PC-3 (cell line): Measurements from ENCODE around the gene NDUFAF8.

Experiments used
- EZH2 ChIP-seq: fragments of 300-600 bp; sonication (generic); IDR thresholded peaks from one replicate; pipeline ENCODE4 v1.6.1; 2017; ENCODE audit warnings: antibody characterized with exemption, mild to moderate bottlenecking, low read length; ENCODE audit not compliant: unreplicated experiment
- EZH2phosphoT487 ChIP-seq: fragments of 300-600 bp; sonication (generic); IDR thresholded peaks from 2 replicates; pipeline ENCODE4 v1.6.1; 2018; ENCODE audit warnings: mild to moderate bottlenecking, antibody characterized with exemption, low read length, borderline replicate concordance
- TF ChIP-seq, protein P1 (sequence below): fragments of 300-600 bp; sonication (generic); conservative IDR thresholded peaks from 2 replicates; pipeline ENCODE4 v1.5.1; 2017; ENCODE audit warnings: antibody characterized with exemption, low read depth, mild to moderate bottlenecking, low read length

DNA sequence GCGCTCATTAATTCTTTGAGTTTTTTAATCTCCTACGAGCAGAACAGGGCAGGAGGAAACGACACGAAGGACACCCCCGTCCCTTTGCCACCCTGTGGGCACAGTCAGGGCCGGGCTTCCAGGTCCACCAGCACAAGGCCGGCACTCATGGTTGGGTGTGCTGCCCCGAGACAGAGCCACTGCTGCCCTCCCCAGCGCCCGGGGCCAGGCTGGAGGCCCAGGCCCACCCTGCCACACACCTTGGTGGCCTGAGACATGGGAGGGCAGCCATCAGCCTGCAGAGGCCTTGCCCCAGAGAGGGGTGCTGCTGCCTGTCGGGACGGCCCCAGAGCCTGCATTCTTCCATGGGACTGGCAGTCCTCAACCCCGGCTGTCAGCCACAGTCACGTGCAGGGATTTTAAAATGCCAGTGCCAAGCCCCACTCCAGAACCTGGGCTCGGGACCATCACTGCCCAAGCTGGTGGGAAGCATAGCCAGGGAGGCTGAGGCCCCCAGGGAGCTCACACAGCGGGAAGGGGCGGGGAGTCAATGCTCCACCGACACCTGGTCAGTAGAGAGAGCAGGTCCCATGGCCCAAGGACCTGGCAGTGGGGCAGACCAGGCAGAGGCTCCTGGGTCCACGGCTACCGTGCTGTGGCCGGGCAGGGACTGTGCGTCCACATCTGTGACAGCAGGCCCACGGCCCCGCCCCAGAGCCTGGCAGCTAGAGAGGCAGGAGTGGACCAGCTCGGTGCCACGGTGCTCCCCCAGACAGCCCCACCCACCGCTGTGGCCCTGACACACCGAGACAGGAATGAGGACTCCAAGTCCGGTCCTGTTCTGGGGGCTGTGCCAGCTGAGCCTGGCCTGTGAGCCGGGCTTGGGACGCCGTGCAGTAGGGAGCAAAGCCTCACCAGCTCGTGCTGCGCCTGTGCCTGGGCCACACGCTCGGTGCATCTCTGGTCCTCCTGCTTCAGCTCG is 43.9 kb upstream of the NDUFAF8 start:
- TF ChIP-seq, protein P1, sequence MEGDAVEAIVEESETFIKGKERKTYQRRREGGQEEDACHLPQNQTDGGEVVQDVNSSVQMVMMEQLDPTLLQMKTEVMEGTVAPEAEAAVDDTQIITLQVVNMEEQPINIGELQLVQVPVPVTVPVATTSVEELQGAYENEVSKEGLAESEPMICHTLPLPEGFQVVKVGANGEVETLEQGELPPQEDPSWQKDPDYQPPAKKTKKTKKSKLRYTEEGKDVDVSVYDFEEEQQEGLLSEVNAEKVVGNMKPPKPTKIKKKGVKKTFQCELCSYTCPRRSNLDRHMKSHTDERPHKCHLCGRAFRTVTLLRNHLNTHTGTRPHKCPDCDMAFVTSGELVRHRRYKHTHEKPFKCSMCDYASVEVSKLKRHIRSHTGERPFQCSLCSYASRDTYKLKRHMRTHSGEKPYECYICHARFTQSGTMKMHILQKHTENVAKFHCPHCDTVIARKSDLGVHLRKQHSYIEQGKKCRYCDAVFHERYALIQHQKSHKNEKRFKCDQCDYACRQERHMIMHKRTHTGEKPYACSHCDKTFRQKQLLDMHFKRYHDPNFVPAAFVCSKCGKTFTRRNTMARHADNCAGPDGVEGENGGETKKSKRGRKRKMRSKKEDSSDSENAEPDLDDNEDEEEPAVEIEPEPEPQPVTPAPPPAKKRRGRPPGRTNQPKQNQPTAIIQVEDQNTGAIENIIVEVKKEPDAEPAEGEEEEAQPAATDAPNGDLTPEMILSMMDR: no peak
- no peak for TF ChIP-seq EZH2
- TF ChIP-seq EZH2phosphoT487: no peak
